GM23248 (cell line): ENCODE data around the gene NCOA7.

Source experiments
- EZH2 ChIP-seq: fragments of 200-600 bp; sonication (generic); IDR thresholded peaks from 2 replicates; pipeline ENCODE4 v1.6.1; 2018; ENCODE audit warnings: antibody characterized with exemption, mild to moderate bottlenecking; ENCODE audit not compliant: insufficient read depth, poor library complexity, severe bottlenecking
- EZH2phosphoT487 ChIP-seq: fragments of 200-600 bp; sonication (generic); IDR thresholded peaks from 2 replicates; pipeline ENCODE4 v1.6.1; 2018; ENCODE audit warnings: antibody characterized with exemption, moderate library complexity, mild to moderate bottlenecking, low read depth; ENCODE audit not compliant: insufficient read depth

DNA sequence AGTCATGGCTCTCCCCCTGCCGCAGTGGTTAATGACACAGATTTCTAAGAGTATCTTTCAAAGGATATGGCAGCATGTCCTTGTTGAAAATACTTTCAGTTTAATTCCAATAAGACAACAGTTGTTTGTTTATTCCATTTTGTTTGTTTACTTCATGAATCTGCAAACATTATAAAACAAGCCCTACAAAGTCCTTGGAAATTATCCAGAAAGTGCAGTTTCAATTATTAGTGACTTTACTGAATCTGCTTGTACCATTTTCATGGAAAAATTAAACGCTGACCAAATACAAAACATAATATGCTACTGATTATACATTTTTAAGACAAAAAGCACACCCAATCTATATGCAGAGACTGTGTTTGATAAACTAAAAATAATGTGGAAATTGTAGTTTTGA lies 38.0 kb upstream of the NCOA7 start:
- no peak for TF ChIP-seq EZH2
- TF ChIP-seq EZH2phosphoT487: no peak
